IMR-90 (cell line): ENCODE measurements around the gene SYDE2. TPM values are rescaled to one million over a fixed set of nuclear protein-coding genes. Genes with fewer than 3 reads are reported as not detected.
"Not testable (repeated sequence)": the region's sequence is repeated elsewhere in the genome, so short reads cannot be mapped to it uniquely, and the experiment has no call there.

Experiments used
- ATAC-seq: fragments of 200-7000 bp; cut with Tn5 transposase; 2 replicates; pipeline ENCODE4 v1.9.1; 2020; ENCODE audit warnings: low read depth, mild to moderate bottlenecking, moderate library complexity
- BruUV-seq: library from RNA; stranded (reverse); fragments of 400-500 nt; replicated peaks from 2 replicates; lab custom pipeline; 2021; lab: Mats Ljungman, UMichigan
- CTCF ChIA-PET: fragments of 300-600 bp; formaldehyde crosslinking; extraction: SDS; loops from one replicate; lab custom pipeline; 2021; ENCODE audit warnings: antibody characterized with exemption; lab: Yijun Ruan, JAX
- POLR2A ChIA-PET: fragments of 300-600 bp; sonication (Branson Sonifier 250); formaldehyde crosslinking; loops from one replicate; lab custom pipeline; 2022; ENCODE audit warnings: antibody characterized with exemption; ENCODE audit not compliant: unreplicated experiment; lab: Charles Lee
- DNase-seq: peaks from one replicate; pipeline ENCODE4 v3.0.0; 2013
- H2AFZ ChIP-seq: replicated peaks from 2 replicates; pipeline ENCODE3; 2013; ENCODE audit warnings: low read length, mild to moderate bottlenecking; ENCODE audit not compliant: poor library complexity
- H2AK5ac ChIP-seq: 2 replicates; pipeline ENCODE4 v1.6.1; 2013; ENCODE audit warnings: low read depth, low read length, inconsistent platforms
- H2AK9ac ChIP-seq: replicated peaks from 2 replicates; pipeline ENCODE3; 2013; ENCODE audit warnings: mild to moderate bottlenecking, low read depth, low read length, moderate library complexity; ENCODE audit not compliant: poor library complexity
- H2BK120ac ChIP-seq: 2 replicates; pipeline ENCODE4 v1.6.1; 2013; ENCODE audit warnings: low read depth, low read length, inconsistent platforms
- H2BK15ac ChIP-seq: 3 replicates; pipeline ENCODE4 v1.6.1; 2013; ENCODE audit warnings: low read depth, low read length, inconsistent platforms
- H2BK20ac ChIP-seq: 2 replicates; pipeline ENCODE4 v1.6.1; 2013; ENCODE audit warnings: low read depth, mild to moderate bottlenecking, inconsistent platforms, low read length, moderate library complexity
- H2BK5ac ChIP-seq: 2 replicates; pipeline ENCODE4 v1.6.1; 2013; ENCODE audit warnings: mild to moderate bottlenecking, low read depth, low read length, inconsistent platforms; ENCODE audit not compliant: poor library complexity, severe bottlenecking
- H3K14ac ChIP-seq: replicated peaks from 2 replicates; pipeline ENCODE4 v1.6.1; 2013; ENCODE audit warnings: low read depth, low read length, inconsistent platforms
- H3K18ac ChIP-seq: 2 replicates; pipeline ENCODE4 v1.6.1; 2013; ENCODE audit warnings: low read depth, low read length, control low read depth
- H3K23ac ChIP-seq: 2 replicates; pipeline ENCODE4 v1.6.1; 2013; ENCODE audit warnings: low read depth, low read length, inconsistent platforms
- H3K27ac ChIP-seq: 2 replicates; pipeline ENCODE4 v1.5.1; 2013; ENCODE audit warnings: mild to moderate bottlenecking, control low read depth, low read length; ENCODE audit not compliant: insufficient read depth
- H3K27me3 ChIP-seq: 2 replicates; pipeline ENCODE4 v1.6.1; 2013; ENCODE audit warnings: low read length; ENCODE audit not compliant: control insufficient read depth, insufficient read depth
- H3K36me3 ChIP-seq: 2 replicates; pipeline ENCODE4 v1.6.1; 2013; ENCODE audit warnings: low read length, mixed read lengths; ENCODE audit not compliant: control insufficient read depth, insufficient read depth
- H3K4ac ChIP-seq: 2 replicates; pipeline ENCODE4 v1.6.1; 2013; ENCODE audit warnings: low read depth, low read length, inconsistent platforms
- H3K4me1 ChIP-seq: 2 replicates; pipeline ENCODE4 v1.6.1; 2013; ENCODE audit warnings: low read length, mixed read lengths; ENCODE audit not compliant: control insufficient read depth, insufficient read depth
- H3K4me2 ChIP-seq: 2 replicates; pipeline ENCODE4 v1.6.1; 2013; ENCODE audit warnings: low read depth, mild to moderate bottlenecking, control low read depth, low read length, moderate library complexity
- H3K4me3 ChIP-seq: 2 replicates; pipeline ENCODE4 v1.5.1; 2013; ENCODE audit warnings: low read depth, mild to moderate bottlenecking, control low read depth, low read length, moderate library complexity; ENCODE audit not compliant: insufficient read depth
- H3K56ac ChIP-seq: 2 replicates; pipeline ENCODE4 v1.6.1; 2013; ENCODE audit warnings: low read length, inconsistent platforms; ENCODE audit not compliant: insufficient read depth; ENCODE audit errors: extremely low read depth
- H3K79me1 ChIP-seq, 2 experiments: 2 replicates each; pipeline ENCODE4 v1.6.1; 2013; ENCODE audit warnings: low read length in 2 of 2, inconsistent platforms in 1 of 2, low read depth in 1 of 2
- H3K9ac ChIP-seq: 2 replicates; pipeline ENCODE4 v1.6.1; 2013; ENCODE audit warnings: low read depth, low read length, control low read depth
- H3K9me1 ChIP-seq: 2 replicates; pipeline ENCODE4 v1.6.1; 2013; ENCODE audit warnings: low read length, inconsistent platforms; ENCODE audit not compliant: insufficient read depth
- H3K9me3 ChIP-seq: 2 replicates; pipeline ENCODE4 v1.6.1; 2013; ENCODE audit warnings: low read length; ENCODE audit not compliant: control insufficient read depth, insufficient read depth
- H4K20me1 ChIP-seq: 2 replicates; pipeline ENCODE4 v1.6.1; 2013; ENCODE audit warnings: low read length, inconsistent platforms; ENCODE audit not compliant: insufficient read depth
- H4K5ac ChIP-seq: 2 replicates; pipeline ENCODE4 v1.6.1; 2013; ENCODE audit warnings: mild to moderate bottlenecking, low read depth, low read length, control low read depth
- H4K8ac ChIP-seq, 2 experiments: 2 replicates each; pipeline ENCODE4 v1.6.1; 2013; ENCODE audit warnings: low read depth in 2 of 2, low read length in 2 of 2, control low read depth in 1 of 2, inconsistent platforms in 1 of 2
- H4K91ac ChIP-seq: 2 replicates; pipeline ENCODE4 v1.6.1; 2013; ENCODE audit warnings: low read depth, low read length, inconsistent platforms; ENCODE audit not compliant: insufficient read depth
- BHLHE40 ChIP-seq: fragments of 150-350 bp; IDR thresholded peaks from 2 replicates; pipeline ENCODE4 v1.6.1; 2016; ENCODE audit warnings: mild to moderate bottlenecking, low read depth, low read length
- CEBPB ChIP-seq: IDR thresholded peaks from 2 replicates; pipeline ENCODE4 v1.6.1; 2012; ENCODE audit warnings: low read depth, low read length, improper control_type of control experiment
- FOS ChIP-seq: fragments of 150-350 bp; IDR thresholded peaks from 2 replicates; pipeline ENCODE4 v1.6.1; 2016; ENCODE audit warnings: low read depth, low read length
- MAFK ChIP-seq: IDR thresholded peaks from 2 replicates; pipeline ENCODE4 v1.6.1; 2012; ENCODE audit warnings: low read depth, low read length, improper control_type of control experiment
- MAZ ChIP-seq: IDR thresholded peaks from 2 replicates; pipeline ENCODE4 v1.6.1; 2012; ENCODE audit warnings: low read depth, mild to moderate bottlenecking, low read length, improper control_type of control experiment, moderate library complexity, borderline replicate concordance
- MXI1 ChIP-seq: IDR thresholded peaks from 2 replicates; pipeline ENCODE4 v1.6.1; 2012; ENCODE audit warnings: low read depth, mild to moderate bottlenecking, low read length, moderate library complexity, borderline replicate concordance
- NFE2L2 ChIP-seq: fragments of 150-350 bp; IDR thresholded peaks from 2 replicates; pipeline ENCODE4 v1.6.1; 2016; ENCODE audit warnings: low read depth, mild to moderate bottlenecking, low read length
- RAD21 ChIP-seq: IDR thresholded peaks from 2 replicates; pipeline ENCODE4 v1.6.1; 2012; ENCODE audit warnings: low read length, improper control_type of control experiment
- RCOR1 ChIP-seq: IDR thresholded peaks from 2 replicates; pipeline ENCODE4 v1.6.1; 2012; ENCODE audit warnings: mild to moderate bottlenecking, low read length, improper control_type of control experiment; ENCODE audit not compliant: insufficient replicate concordance
- WGBS, 2 experiments: methylation state at CpG; one replicate each; pipeline versions ENCODE4 v1.1.5 to v1.1.7; 2013; ENCODE audit warnings: missing lambda C conversion rate in 2 of 2; ENCODE audit not compliant: insufficient read length in 1 of 2; ENCODE audit errors: extremely low coverage in 2 of 2; 5-methylcytosine and 5-hydroxymethylcytosine counted together
- dilution Hi-C: fragments of 300-500 bp; cut with HindIII; formaldehyde crosslinking; loops from one replicate; pipeline ENCODE4 v1.14.3; 2018; ENCODE audit warnings: low sequenced_read_pairs; ENCODE audit not compliant: unreplicated experiment
- in situ Hi-C: fragments of 300-500 bp; cut with MboI; formaldehyde crosslinking; loops from 3 replicates; pipeline ENCODE4 v1.14.3; 2019; ENCODE audit warnings: low sequenced_read_pairs, inconsistent platforms, mixed read lengths
- intact Hi-C: fragments of 100-400 bp; cut with micrococcal nuclease; formaldehyde crosslinking; loops from 2 replicates; pipeline ENCODE4 v1.10.0; 2022
- polyA plus RNA-seq, 3 experiments: library from polyadenylated mRNA; depleted of rRNA; stranded (reverse); fragments of >200 nt; gene quantifications; 2 replicates each; pipeline ENCODE4 v1.2.3, GENCODE V29; 2012; ENCODE audit warnings: low replicate concordance in 1 of 3
- total RNA-seq: library from RNA; depleted of rRNA; stranded (reverse); fragments of >200 nt; gene quantifications from 2 replicates; pipeline ENCODE4 v1.2.3, GENCODE V29; 2012

SYDE2 gene
- total and polyA plus RNA-seq, 2 of the 4 experiments (the other 2 are of a cell fraction): 1.8 to 10.0 TPM

DNA sequence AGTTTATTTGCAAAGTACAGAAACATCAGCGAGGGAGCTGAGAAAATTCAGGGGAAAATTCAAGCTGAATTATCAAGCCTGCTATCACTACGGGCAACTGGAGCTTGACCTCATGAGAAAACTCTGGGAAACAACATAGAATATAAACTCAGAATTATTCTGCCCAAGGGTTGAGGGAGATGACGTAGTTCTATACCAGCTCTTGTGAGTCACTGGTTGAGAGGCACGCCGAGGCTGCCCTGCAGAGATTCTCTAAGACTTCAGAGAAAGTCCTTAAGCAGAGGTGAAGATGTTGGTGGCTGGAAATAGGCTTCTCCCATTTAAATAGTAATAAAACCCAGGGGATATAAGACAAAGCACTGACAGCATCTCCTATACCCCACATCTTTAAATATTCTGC lies 12.3 kb downstream of the SYDE2 start:
- Histone ChIP-seq H2BK5ac (no peak overlapping the region), H3K18ac (no peak overlapping the region), H3K79me1 (peaks cover 8 to 13% of the 10 kb centered on the region in 2 experiments; a peak in 3 of 4 replicates), H4K5ac (no peak overlapping the region), H2AK5ac (no peak overlapping the region), H3K4me3 (no peak overlapping the region), H4K20me1 (peaks cover 1% of the 10 kb centered on the region; the same call in 1 of the 2 replicates), H3K4ac (no peak overlapping the region), H3K27ac (no peak overlapping the region), H3K9me3 (no peaks in the 10 kb centered on the region), H2AFZ (no peak overlapping the region), H3K9me1 (peaks cover 3% of the 10 kb centered on the region; the same call in 1 of the 2 replicates), H3K14ac (no peak overlapping the region), H3K4me2 (no peak overlapping the region), H3K4me1 (no peaks in the 10 kb centered on the region), H2BK15ac (no peak overlapping the region), H4K91ac (no peak overlapping the region), H2BK120ac (no peak overlapping the region), H3K56ac (no peak overlapping the region), H2BK20ac (no peak overlapping the region), H2AK9ac (no peak overlapping the region), H3K27me3 (no peaks in the 10 kb centered on the region), H3K9ac (no peak overlapping the region), H4K8ac (no peak overlapping the region), H3K36me3 (peaks cover 14% of the 10 kb centered on the region), H3K23ac (no peak overlapping the region)
- ATAC-seq: no peak
- DNase-seq: no peak
- ChIA-PET CTCF (no interaction called here), POLR2A (no interaction called here)
- dilution Hi-C loops: no loop called here
- WGBS, 2 experiments: no CpG with 5 or more reads among the region's 5 CpGs
- no TSS peak for BruUV-seq
- no peak for TF ChIP-seq MAZ
- no peak for TF ChIP-seq MAFK
- TF ChIP-seq MXI1: no peak
- TF ChIP-seq NFE2L2: no peak
- TF ChIP-seq RAD21: no peak
- no peak for TF ChIP-seq CEBPB
- no peak for TF ChIP-seq FOS
- no peak for TF ChIP-seq RCOR1
- no peak for TF ChIP-seq BHLHE40
- intact Hi-C loops: no loop called here
- in situ Hi-C loops: no loop called here

GRCh38 chr1:85187021-85187420 lies 13.8 kb downstream of the SYDE2 start:
- H3K23ac ChIP-seq, H2BK15ac ChIP-seq, H3K9me1 ChIP-seq, in situ Hi-C loops, DNase-seq, H3K18ac ChIP-seq, H3K4ac ChIP-seq, H4K8ac ChIP-seq, H3K27me3 ChIP-seq, BruUV-seq, H2AK5ac ChIP-seq, H2BK120ac ChIP-seq, H4K5ac ChIP-seq, POLR2A ChIA-PET, H2AFZ ChIP-seq, H3K27ac ChIP-seq, H4K91ac ChIP-seq, ATAC-seq, H3K56ac ChIP-seq, H3K79me1 ChIP-seq, H4K20me1 ChIP-seq, H2AK9ac ChIP-seq, CTCF ChIA-PET, H2BK5ac ChIP-seq, H3K4me3 ChIP-seq, H3K9ac ChIP-seq, H2BK20ac ChIP-seq, H3K4me2 ChIP-seq, H3K9me3 ChIP-seq, intact Hi-C loops, dilution Hi-C loops, H3K4me1 ChIP-seq, H3K14ac ChIP-seq: not testable (repeated sequence)
- H3K36me3 ChIP-seq: peaks cover 17% of the 10 kb centered on the region
- WGBS, 2 experiments: no CpG with 5 or more reads among the region's 3 CpGs
